Gastrocnemius medialis (tissue), 4 donors: Measurements from ENCODE around the gene GALNT17. TPM values are rescaled to one million over a fixed set of nuclear protein-coding genes. Genes with fewer than 3 reads are reported as not detected.

Experiments
- ATAC-seq, 2 donors: fragments of 150-250 bp; one replicate each; pipeline ENCODE4 v1.9.1; 2016
- DNase-seq, 2 donors: peaks; one replicate each; pipeline ENCODE4 v3.0.0-alpha.2; 2019
- H3K27ac ChIP-seq, 4 donors: fragments of 200-600 bp; sonication (generic); 1 replicate in 1 of 4; 2 replicates in 3 of 4; pipeline ENCODE4 v1.5.1; 2016 to 2018; ENCODE audit warnings: mild to moderate bottlenecking in 2 of 4, moderate library complexity in 1 of 4
- H3K27me3 ChIP-seq, 3 donors: fragments of 200-600 bp; sonication (generic) in 2 of 3; 1 replicate in 1 of 3; 2 replicates in 2 of 3; pipeline versions ENCODE4 v1.5.1 to v1.6.0; 2016 to 2019; ENCODE audit warnings: mild to moderate bottlenecking in 1 of 3, moderate library complexity in 1 of 3
- H3K36me3 ChIP-seq, 2 donors: fragments of 200-600 bp; sonication (generic) in 1 of 2; one replicate each; pipeline ENCODE4 v1.5.1; 2017 to 2018
- H3K4me1 ChIP-seq, 2 donors: fragments of 200-600 bp; sonication (generic) in 1 of 2; one replicate each; pipeline ENCODE4 v1.5.1; 2016 to 2017; ENCODE audit warnings: mild to moderate bottlenecking in 2 of 2
- H3K4me3 ChIP-seq, 4 donors: fragments of 200-600 bp; sonication (generic) in 3 of 4; 1 replicate in 1 of 4; 2 replicates in 3 of 4; pipeline ENCODE4 v1.5.1; 2016 to 2019; ENCODE audit warnings: mild to moderate bottlenecking in 2 of 4
- H3K9me3 ChIP-seq, 3 donors: fragments of 200-600 bp; sonication (generic) in 2 of 3; 1 replicate in 1 of 3; 2 replicates in 2 of 3; pipeline ENCODE4 v1.5.1; 2016 to 2019
- POLR2A ChIP-seq, 2 donors: fragments of 450-650 bp; IDR thresholded peaks; one replicate each; pipeline ENCODE4 v1.6.1; 2017; ENCODE audit warnings: antibody characterized with exemption in 2 of 2, mild to moderate bottlenecking in 2 of 2, moderate library complexity in 2 of 2
- in situ Hi-C, 4 donors: fragments of 200-750 bp; cut with MboI; loops; one replicate each; pipeline versions ENCODE4 v1.15.0 to v1.8.0; 2017; ENCODE audit warnings: low sequenced_read_pairs in 4 of 4
- intact Hi-C: fragments of 100-400 bp; cut with DNase I; formaldehyde crosslinking; loops from one replicate; pipeline ENCODE4 v1.15.1; 2023; ENCODE audit warnings: low total_unique reads
- total RNA-seq, 4 donors: library from RNA; depleted of rRNA; stranded (reverse); fragments of >200 nt; gene quantifications; one replicate each; pipeline versions ENCODE4 v1.1.0 to v1.2.3, GENCODE V29; 2016
- TF ChIP-seq, protein P1 (sequence below), 5 experiments: fragments of 450-650 bp in 3 of 5; fragments of 200-600 bp in 2 of 5; sonication (generic) in 2 of 5; IDR thresholded peaks in 4 of 5; conservative IDR thresholded peaks in 1 of 5; 1 replicate in 4 of 5; 2 replicates in 1 of 5; pipeline ENCODE4 v1.5.1; 2016 to 2019; ENCODE audit warnings: antibody characterized with exemption in 5 of 5, mild to moderate bottlenecking in 3 of 5, moderate library complexity in 3 of 5

The GALNT17 gene
- total RNA-seq, 4 donors from 2014 or later: 1.9 to 13.0 (median 12.3) TPM

DNA sequence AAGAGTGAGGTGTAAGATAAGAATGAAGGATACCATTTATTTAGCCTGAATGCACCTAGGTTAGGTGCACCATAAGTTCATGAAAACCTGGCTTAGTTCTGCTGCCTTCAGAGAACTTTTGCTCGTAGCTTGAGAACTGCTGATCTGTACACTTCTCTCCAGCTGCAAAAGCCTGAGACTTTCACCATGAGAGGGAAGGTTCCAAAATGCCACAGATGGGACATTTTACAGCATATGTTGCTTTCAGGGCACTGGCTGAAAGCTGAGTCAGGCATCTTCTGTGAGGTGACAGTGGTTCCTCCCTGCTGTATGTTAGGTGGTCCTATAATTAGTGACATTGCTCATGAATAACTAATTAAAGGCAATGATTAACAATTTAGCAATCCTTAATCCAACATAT, 298.3 kb downstream of the GALNT17 start:
- no peaks in the 10 kb centered on the region for H3K27me3 ChIP-seq
- in situ Hi-C loops: no loop called here
- no peak for ATAC-seq
- TF ChIP-seq, protein P1, sequence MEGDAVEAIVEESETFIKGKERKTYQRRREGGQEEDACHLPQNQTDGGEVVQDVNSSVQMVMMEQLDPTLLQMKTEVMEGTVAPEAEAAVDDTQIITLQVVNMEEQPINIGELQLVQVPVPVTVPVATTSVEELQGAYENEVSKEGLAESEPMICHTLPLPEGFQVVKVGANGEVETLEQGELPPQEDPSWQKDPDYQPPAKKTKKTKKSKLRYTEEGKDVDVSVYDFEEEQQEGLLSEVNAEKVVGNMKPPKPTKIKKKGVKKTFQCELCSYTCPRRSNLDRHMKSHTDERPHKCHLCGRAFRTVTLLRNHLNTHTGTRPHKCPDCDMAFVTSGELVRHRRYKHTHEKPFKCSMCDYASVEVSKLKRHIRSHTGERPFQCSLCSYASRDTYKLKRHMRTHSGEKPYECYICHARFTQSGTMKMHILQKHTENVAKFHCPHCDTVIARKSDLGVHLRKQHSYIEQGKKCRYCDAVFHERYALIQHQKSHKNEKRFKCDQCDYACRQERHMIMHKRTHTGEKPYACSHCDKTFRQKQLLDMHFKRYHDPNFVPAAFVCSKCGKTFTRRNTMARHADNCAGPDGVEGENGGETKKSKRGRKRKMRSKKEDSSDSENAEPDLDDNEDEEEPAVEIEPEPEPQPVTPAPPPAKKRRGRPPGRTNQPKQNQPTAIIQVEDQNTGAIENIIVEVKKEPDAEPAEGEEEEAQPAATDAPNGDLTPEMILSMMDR (IDR thresholded peaks at IDR 0.05 in 4 of 5, conservative IDR thresholded peaks at IDR 0.05 in 1 of 5): no peak
- no peak for TF ChIP-seq POLR2A (IDR thresholded peaks at IDR 0.05)
- H3K4me3 ChIP-seq: no peak overlapping the region
- H3K27ac ChIP-seq: no peak overlapping the region
- no peak for DNase-seq
- no peaks in the 10 kb centered on the region for H3K4me1 ChIP-seq
- H3K36me3 ChIP-seq: no peaks in the 10 kb centered on the region
- intact Hi-C loops: no loop called here
- no peaks in the 10 kb centered on the region for H3K9me3 ChIP-seq

- in situ Hi-C loops: no loop called here
- no peaks in the 10 kb centered on the region for H3K27me3 ChIP-seq
- no peak overlapping the region for H3K27ac ChIP-seq
- intact Hi-C loops: loop anchor here (1.0 to 2.0 kb wide), 2 partner anchors 29 to 48 kb away; no protein-coding TSS in a partner anchor
- no peak overlapping the region for H3K4me3 ChIP-seq
- no peaks in the 10 kb centered on the region for H3K36me3 ChIP-seq
- H3K4me1 ChIP-seq: no peaks in the 10 kb centered on the region
- no peak for DNase-seq
- no peak for ATAC-seq
- no peaks in the 10 kb centered on the region for H3K9me3 ChIP-seq
- no peak for TF ChIP-seq POLR2A (IDR thresholded peaks at IDR 0.05)
- TF ChIP-seq, protein P1 (IDR thresholded peaks at IDR 0.05 in 4 of 5, conservative IDR thresholded peaks at IDR 0.05 in 1 of 5): no peak
Observed at GRCh38 chr7:71439321-71439720, 307.4 kb downstream of the GALNT17 start.

DNA sequence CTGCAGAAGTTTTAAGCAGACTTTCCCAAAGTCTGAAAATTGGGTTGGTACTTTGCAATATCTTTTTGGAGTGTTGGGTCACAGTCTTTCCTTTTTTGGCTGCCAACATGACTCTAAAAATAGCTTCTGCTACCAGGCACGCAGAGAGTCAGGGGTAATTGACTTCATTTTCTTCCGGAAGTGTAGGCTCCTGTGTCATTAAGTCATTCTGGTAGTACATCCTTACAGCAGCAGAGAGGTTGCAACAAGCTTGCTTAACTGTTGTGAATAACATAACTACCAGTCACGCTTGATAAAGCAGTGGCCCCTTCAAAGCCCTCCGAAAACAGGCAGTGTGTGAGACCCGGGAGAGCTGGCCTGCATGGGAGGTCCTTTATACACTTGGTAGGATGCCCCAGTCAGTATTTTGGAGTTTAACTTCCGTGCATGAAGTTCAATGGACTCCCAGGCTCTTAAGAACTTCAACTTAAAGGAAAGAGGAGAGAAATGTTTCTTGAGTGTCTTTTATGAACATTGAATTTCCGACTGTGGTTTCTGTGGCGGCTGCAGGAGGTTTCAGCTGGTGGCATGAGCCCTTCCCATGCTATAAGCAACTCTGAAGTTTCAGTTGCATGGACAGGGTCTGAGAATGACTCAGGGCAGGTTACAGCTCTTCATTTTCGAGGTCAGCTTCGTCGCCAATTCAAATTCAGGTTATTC, 310.7 kb downstream of the GALNT17 start:
- no peak for ATAC-seq
- TF ChIP-seq POLR2A (IDR thresholded peaks at IDR 0.05): no peak
- TF ChIP-seq, protein P1 (IDR thresholded peaks at IDR 0.05 in 4 of 5, conservative IDR thresholded peaks at IDR 0.05 in 1 of 5): no peak
- H3K36me3 ChIP-seq: no peaks in the 10 kb centered on the region
- no peaks in the 10 kb centered on the region for H3K4me1 ChIP-seq
- H3K9me3 ChIP-seq: no peaks in the 10 kb centered on the region
- H3K4me3 ChIP-seq: no peak overlapping the region
- in situ Hi-C loops (no loop called here), intact Hi-C loops (no loop called here)
- no peak overlapping the region for H3K27ac ChIP-seq
- no peak for DNase-seq
- H3K27me3 ChIP-seq: no peaks in the 10 kb centered on the region

DNA sequence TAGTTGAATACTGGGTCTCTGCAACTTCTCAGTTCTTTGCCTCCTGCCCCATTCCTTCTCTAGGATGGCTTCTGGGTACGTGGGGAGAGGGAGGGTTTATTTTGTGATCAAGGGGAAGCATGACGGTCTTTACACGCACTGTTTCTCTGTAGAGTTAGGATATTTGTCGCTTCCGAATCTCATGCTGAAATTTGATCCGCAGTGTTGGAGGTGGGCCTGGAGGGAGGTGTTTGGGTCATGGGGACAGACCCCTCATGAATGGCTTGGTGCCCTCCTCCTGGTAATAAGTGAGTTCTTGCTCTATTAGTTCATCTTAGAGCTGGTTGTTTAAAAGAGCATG, 311.2 kb downstream of the GALNT17 start:
- ATAC-seq: no peak
- in situ Hi-C loops (no loop called here), intact Hi-C loops (no loop called here)
- H3K36me3 ChIP-seq: no peaks in the 10 kb centered on the region
- H3K27me3 ChIP-seq: no peaks in the 10 kb centered on the region
- no peaks in the 10 kb centered on the region for H3K9me3 ChIP-seq
- TF ChIP-seq, protein P1 (IDR thresholded peaks at IDR 0.05 in 4 of 5, conservative IDR thresholded peaks at IDR 0.05 in 1 of 5): no peak
- TF ChIP-seq POLR2A (IDR thresholded peaks at IDR 0.05): no peak
- no peaks in the 10 kb centered on the region for H3K4me1 ChIP-seq
- no peak for DNase-seq
- no peak overlapping the region for H3K27ac ChIP-seq
- no peak overlapping the region for H3K4me3 ChIP-seq

GRCh38 chr7:71444130-71444529, 312.2 kb downstream of the GALNT17 start:
- H3K27ac ChIP-seq: no peak overlapping the region
- no peak for ATAC-seq
- TF ChIP-seq POLR2A (IDR thresholded peaks at IDR 0.05): no peak
- TF ChIP-seq, protein P1 (IDR thresholded peaks at IDR 0.05 in 4 of 5, conservative IDR thresholded peaks at IDR 0.05 in 1 of 5): no peak
- no peaks in the 10 kb centered on the region for H3K4me1 ChIP-seq
- no peaks in the 10 kb centered on the region for H3K27me3 ChIP-seq
- DNase-seq: no peak
- H3K9me3 ChIP-seq: no peaks in the 10 kb centered on the region
- in situ Hi-C loops: no loop called here
- no peaks in the 10 kb centered on the region for H3K36me3 ChIP-seq
- no peak overlapping the region for H3K4me3 ChIP-seq
- intact Hi-C loops: no loop called here
